C4-2B (cell line): Measurements from ENCODE around the gene DSG3.
"Not testable (repeated sequence)": the region's sequence is repeated elsewhere in the genome, so short reads cannot be mapped to it uniquely, and the experiment has no call there.

ENCODE experiments used
- H3K27ac ChIP-seq: fragments of 450-650 bp; 2 replicates; pipeline ENCODE4 v1.5.1; 2017
- ZFX ChIP-seq: fragments of 450-650 bp; IDR thresholded peaks from 2 replicates; pipeline ENCODE4 v1.6.1; 2017
- TF ChIP-seq, protein P1 (sequence below): fragments of 450-650 bp; conservative IDR thresholded peaks from 2 replicates; pipeline ENCODE4 v1.5.1; 2017; ENCODE audit warnings: mild to moderate bottlenecking

The DSG3 gene

GRCh38 chr18:31490833-31491232, 43.3 kb downstream of the DSG3 start:
- H3K27ac ChIP-seq = no peak overlapping the region
- TF ChIP-seq ZFX = no peak
- TF ChIP-seq, protein P1, sequence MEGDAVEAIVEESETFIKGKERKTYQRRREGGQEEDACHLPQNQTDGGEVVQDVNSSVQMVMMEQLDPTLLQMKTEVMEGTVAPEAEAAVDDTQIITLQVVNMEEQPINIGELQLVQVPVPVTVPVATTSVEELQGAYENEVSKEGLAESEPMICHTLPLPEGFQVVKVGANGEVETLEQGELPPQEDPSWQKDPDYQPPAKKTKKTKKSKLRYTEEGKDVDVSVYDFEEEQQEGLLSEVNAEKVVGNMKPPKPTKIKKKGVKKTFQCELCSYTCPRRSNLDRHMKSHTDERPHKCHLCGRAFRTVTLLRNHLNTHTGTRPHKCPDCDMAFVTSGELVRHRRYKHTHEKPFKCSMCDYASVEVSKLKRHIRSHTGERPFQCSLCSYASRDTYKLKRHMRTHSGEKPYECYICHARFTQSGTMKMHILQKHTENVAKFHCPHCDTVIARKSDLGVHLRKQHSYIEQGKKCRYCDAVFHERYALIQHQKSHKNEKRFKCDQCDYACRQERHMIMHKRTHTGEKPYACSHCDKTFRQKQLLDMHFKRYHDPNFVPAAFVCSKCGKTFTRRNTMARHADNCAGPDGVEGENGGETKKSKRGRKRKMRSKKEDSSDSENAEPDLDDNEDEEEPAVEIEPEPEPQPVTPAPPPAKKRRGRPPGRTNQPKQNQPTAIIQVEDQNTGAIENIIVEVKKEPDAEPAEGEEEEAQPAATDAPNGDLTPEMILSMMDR = no peak

GRCh38 chr18:31491586-31491985, 44.0 kb downstream of the DSG3 start:
- no peak overlapping the region for H3K27ac ChIP-seq
- no peak for TF ChIP-seq ZFX
- TF ChIP-seq, protein P1 = no peak

- TF ChIP-seq, protein P1 = no peak
- no peak for TF ChIP-seq ZFX
- no peak overlapping the region for H3K27ac ChIP-seq
These were observed 45.1 kb downstream of the DSG3 start for GRCh38 chr18:31492671-31493070.

- TF ChIP-seq, protein P1 = no peak
- no peak overlapping the region for H3K27ac ChIP-seq
These were observed 45.6 kb downstream of the DSG3 start for GRCh38 chr18:31493171-31493570.

GRCh38 chr18:31493941-31494340, 46.4 kb downstream of the DSG3 start:
- TF ChIP-seq, protein P1 = no peak
- no peak for TF ChIP-seq ZFX
- H3K27ac ChIP-seq = no peak overlapping the region

DNA sequence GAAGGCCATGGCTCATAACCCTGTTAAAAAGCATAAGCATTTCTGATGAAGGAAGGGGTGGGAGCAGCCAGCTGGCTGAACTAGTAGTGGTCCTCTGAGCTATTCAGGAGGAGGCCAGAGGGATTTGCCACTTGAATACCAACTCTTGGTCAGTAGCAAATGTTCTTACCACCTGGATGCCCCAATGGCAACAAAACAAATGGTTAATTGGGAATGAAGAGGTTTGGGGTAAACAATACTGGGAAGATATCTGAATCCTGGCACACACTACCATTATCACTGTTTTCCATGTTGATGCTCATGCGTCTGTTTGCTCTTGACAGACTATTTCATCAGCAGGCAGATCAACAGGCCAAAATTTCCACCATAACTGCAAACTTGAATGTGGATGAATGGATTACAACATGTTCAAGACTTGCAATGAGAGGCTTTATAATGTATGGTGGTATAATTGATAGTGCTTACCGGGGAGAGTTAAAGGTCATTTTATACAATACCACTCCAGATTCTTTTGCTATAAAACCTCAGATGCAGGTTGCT, 47.2 kb downstream of the DSG3 start:
- H3K27ac ChIP-seq = not testable (repeated sequence)

GRCh38 chr18:31497404-31497835, 49.9 kb downstream of the DSG3 start:
- TF ChIP-seq, protein P1 = no peak
- no peak for TF ChIP-seq ZFX
- peak overlapping the region; percentile 92 for H3K27ac ChIP-seq

- TF ChIP-seq ZFX = peak; percentile 33; the same call in 1 of the 2 replicates
- TF ChIP-seq, protein P1 = no peak
- H3K27ac ChIP-seq = peak within 1 kb of the TSS; percentile 92
These were observed 50.5 kb downstream of the DSG3 start, which contains the start of gene DSG2 for GRCh38 chr18:31497836-31498573. DSG2 (plus strand) TSS chr18:31498177; CDS start chr18:31498252, 75 bp downstream.
